H9 (cell line): ENCODE data around the gene PNPLA7. TPM values are rescaled to one million over a fixed set of nuclear protein-coding genes. Genes with fewer than 3 reads are reported as not detected.

Experiments used
- DNase-seq: peaks from one replicate; pipeline ENCODE4 v3.0.0-alpha.2; 2017
- H2AFZ ChIP-seq: one replicate; pipeline ENCODE4 v1.6.1; 2013; ENCODE audit warnings: mild to moderate bottlenecking, low read length, control low read depth, moderate library complexity
- H2AK5ac ChIP-seq: 2 replicates; pipeline ENCODE4 v1.6.1; 2013; ENCODE audit warnings: low read length, control low read depth, mixed read lengths; ENCODE audit not compliant: insufficient read length
- H2BK120ac ChIP-seq: one replicate; pipeline ENCODE4 v1.6.1; 2013; ENCODE audit warnings: low read depth, mild to moderate bottlenecking, low read length, control low read depth, inconsistent platforms; ENCODE audit not compliant: poor library complexity, severe bottlenecking
- H2BK12ac ChIP-seq: 2 replicates; pipeline ENCODE4 v1.6.1; 2013; ENCODE audit warnings: low read length, control low read depth, mixed read lengths, low read depth; ENCODE audit not compliant: insufficient read length
- H2BK15ac ChIP-seq: 2 replicates; pipeline ENCODE4 v1.6.1; 2013; ENCODE audit warnings: low read depth, low read length, control low read depth
- H2BK20ac ChIP-seq: one replicate; pipeline ENCODE4 v1.6.1; 2013; ENCODE audit warnings: low read depth, mild to moderate bottlenecking, low read length, control low read depth, inconsistent platforms; ENCODE audit not compliant: poor library complexity, severe bottlenecking
- H2BK5ac ChIP-seq: 2 replicates; pipeline ENCODE4 v1.6.1; 2013; ENCODE audit warnings: low read length, control low read depth, mixed read lengths; ENCODE audit not compliant: insufficient read length
- H3K14ac ChIP-seq: 2 replicates; pipeline ENCODE4 v1.6.1; 2013; ENCODE audit warnings: low read length, control low read depth; ENCODE audit not compliant: insufficient read depth
- H3K18ac ChIP-seq: 2 replicates; pipeline ENCODE4 v1.6.1; 2013; ENCODE audit warnings: low read depth, mild to moderate bottlenecking, mixed read lengths, low read length, control low read depth; ENCODE audit not compliant: insufficient read length
- H3K23ac ChIP-seq: 2 replicates; pipeline ENCODE4 v1.6.1; 2013; ENCODE audit warnings: low read length, control low read depth, mixed read lengths, low read depth; ENCODE audit not compliant: insufficient read length
- H3K23me2 ChIP-seq: 2 replicates; pipeline ENCODE4 v1.6.1; 2013; ENCODE audit warnings: low read depth, mild to moderate bottlenecking, mixed read lengths, low read length, control low read depth; ENCODE audit not compliant: insufficient read length, poor library complexity, severe bottlenecking
- H3K27ac ChIP-seq: 2 replicates; pipeline ENCODE4 v1.5.1; 2013; ENCODE audit warnings: low read length, control low read depth, mixed read lengths, low read depth; ENCODE audit not compliant: insufficient read length
- H3K27me3 ChIP-seq: 2 replicates; pipeline ENCODE4 v1.6.1; 2013; ENCODE audit warnings: low read length, control low read depth, inconsistent platforms; ENCODE audit not compliant: insufficient read depth
- H3K4ac ChIP-seq: 2 replicates; pipeline ENCODE4 v1.6.1; 2013; ENCODE audit warnings: low read depth, mild to moderate bottlenecking, control low read depth, inconsistent platforms, low read length, moderate library complexity
- H3K4me1 ChIP-seq: 2 replicates; pipeline ENCODE4 v1.6.1; 2013; ENCODE audit warnings: low read length, control low read depth, inconsistent platforms; ENCODE audit not compliant: insufficient read depth
- H3K4me2 ChIP-seq: 2 replicates; pipeline ENCODE4 v1.6.1; 2013; ENCODE audit warnings: low read length, control low read depth, mixed read lengths; ENCODE audit not compliant: insufficient read length, insufficient read depth
- H3K56ac ChIP-seq: 2 replicates; pipeline ENCODE4 v1.6.1; 2013; ENCODE audit warnings: low read depth, mild to moderate bottlenecking, mixed read lengths, low read length, control low read depth; ENCODE audit not compliant: insufficient read length
- H3K79me1 ChIP-seq: 2 replicates; pipeline ENCODE4 v1.6.1; 2013; ENCODE audit warnings: low read depth, mild to moderate bottlenecking, moderate library complexity, low read length, control low read depth, inconsistent platforms; ENCODE audit not compliant: insufficient read depth, poor library complexity, severe bottlenecking
- H3K79me2 ChIP-seq: 2 replicates; pipeline ENCODE4 v1.6.1; 2013; ENCODE audit warnings: low read length, control low read depth, inconsistent platforms; ENCODE audit not compliant: insufficient read depth
- H3K9ac ChIP-seq: 2 replicates; pipeline ENCODE4 v1.6.1; 2013; ENCODE audit warnings: low read length, control low read depth, mixed read lengths; ENCODE audit not compliant: insufficient read length; ENCODE audit errors: extremely low read depth
- H3K9me3 ChIP-seq: one replicate; pipeline ENCODE4 v1.6.1; 2013; ENCODE audit warnings: low read depth, low read length, inconsistent platforms; ENCODE audit not compliant: control insufficient read depth
- H3T11ph ChIP-seq: one replicate; pipeline ENCODE4 v1.6.1; 2013; ENCODE audit warnings: mild to moderate bottlenecking, low read length, control low read depth, inconsistent platforms
- H4K20me1 ChIP-seq: one replicate; pipeline ENCODE4 v1.6.1; 2013; ENCODE audit not compliant: control insufficient read depth, insufficient read length, insufficient read depth
- H4K5ac ChIP-seq: 2 replicates; pipeline ENCODE4 v1.6.1; 2013; ENCODE audit warnings: low read depth, mild to moderate bottlenecking, mixed read lengths, low read length, control low read depth; ENCODE audit not compliant: insufficient read length
- H4K8ac ChIP-seq: replicated peaks from 2 replicates; pipeline ENCODE4 v1.6.1; 2013; ENCODE audit warnings: low read length, control low read depth, mixed read lengths, low read depth; ENCODE audit not compliant: insufficient read length
- H4K91ac ChIP-seq: 2 replicates; pipeline ENCODE4 v1.6.1; 2013; ENCODE audit warnings: low read depth, mild to moderate bottlenecking, moderate library complexity, mixed read lengths, low read length, control low read depth; ENCODE audit not compliant: insufficient read length
- H3K27ac Mint-ChIP-seq, 3 experiments: 2 replicates in 2 of 3; 3 replicates in 1 of 3; pipeline ENCODE4 v1.8.0; 2020 to 2021; ENCODE audit warnings: mixed read lengths in 3 of 3, mild to moderate bottlenecking in 1 of 3, moderate library complexity in 1 of 3
- H3K27me3 Mint-ChIP-seq: 2 replicates; pipeline ENCODE4 v1.8.0; 2021; ENCODE audit warnings: low read depth, mild to moderate bottlenecking, moderate library complexity, mixed read lengths
- H3K36me3 Mint-ChIP-seq, 3 experiments: 2 replicates in 2 of 3; 3 replicates in 1 of 3; pipeline ENCODE4 v1.8.0; 2020 to 2021; ENCODE audit warnings: low read depth in 3 of 3, mixed read lengths in 3 of 3; ENCODE audit not compliant: insufficient read depth in 1 of 3
- H3K4me1 Mint-ChIP-seq, 2 experiments: 2 replicates each; pipeline ENCODE4 v1.8.0; 2020; ENCODE audit warnings: mixed read lengths in 2 of 2
- H3K4me3 Mint-ChIP-seq, 2 experiments: 2 replicates in 1 of 2; 3 replicates in 1 of 2; pipeline ENCODE4 v1.8.0; 2020 to 2021; ENCODE audit warnings: mild to moderate bottlenecking in 2 of 2, mixed read lengths in 2 of 2, moderate library complexity in 1 of 2
- H3K9me3 Mint-ChIP-seq, 2 experiments: 2 replicates in 1 of 2; 3 replicates in 1 of 2; pipeline ENCODE4 v1.8.0; 2020; ENCODE audit warnings: mild to moderate bottlenecking in 2 of 2, mixed read lengths in 2 of 2, moderate library complexity in 1 of 2
- CTCF ChIP-seq: fragments of 200-600 bp; sonication (generic); conservative IDR thresholded peaks from 3 replicates; pipeline ENCODE4 v1.8.0; 2021; ENCODE audit warnings: antibody characterized with exemption, mild to moderate bottlenecking
- WGBS: extraction: QIAGEN DNeasy Blood & Tissue Kit; methylation state at CpG from one replicate; pipeline ENCODE4 v1.1.7; 2013; ENCODE audit warnings: missing lambda C conversion rate, low lambda C conversion rate, mixed read lengths; ENCODE audit not compliant: insufficient read length; ENCODE audit errors: extremely low coverage; 5-methylcytosine and 5-hydroxymethylcytosine counted together
- total RNA-seq: library from RNA; stranded (reverse); gene quantifications from 2 replicates; pipeline ENCODE4 v1.2.1, GENCODE V29; 2021

PNPLA7 gene
- total RNA-seq, 1 experiment from 2014 or later = 1.8 TPM

GRCh38 chr9:137590123-137590468 is 39.9 kb upstream of the PNPLA7 start:
- 0 out of 5 replicates have a peak overlapping the region, but pooled peaks of 1 of the 2 experiments have one; percentile 31 for H3K4me3 Mint-ChIP-seq
- Histone ChIP-seq H3K79me2 (peaks cover 4% of the 10 kb centered on the region; the same call in 1 of the 2 replicates), H3K23me2 (peaks cover 9% of the 10 kb centered on the region), H4K91ac (no peak overlapping the region), H3K4ac (no peak overlapping the region), H3K23ac (no peak overlapping the region), H4K5ac (no peak overlapping the region), H2BK15ac (no peak overlapping the region), H2AK5ac (no peak overlapping the region), H3K9ac (no peak overlapping the region), H3K27ac (no peak overlapping the region), H2BK120ac (no peak overlapping the region), H3K4me1 (peaks cover 4% of the 10 kb centered on the region; the same call in 1 of the 2 replicates), H3K4me2 (peak overlapping the region; percentile 95), H2BK12ac (no peak overlapping the region), H4K8ac (no peak overlapping the region), H3K14ac (no peak overlapping the region), H3K27me3 (no peaks in the 10 kb centered on the region), H3K79me1 (peaks cover 6% of the 10 kb centered on the region), H3K56ac (no peak overlapping the region), H3T11ph (no peak overlapping the region), H2BK5ac (no peak overlapping the region), H3K9me3 (no peaks in the 10 kb centered on the region), H4K20me1 (no peaks in the 10 kb centered on the region), H2AFZ (no peak overlapping the region), H2BK20ac (no peak overlapping the region), H3K18ac (no peak overlapping the region)
- no peak for DNase-seq
- peaks cover 12% of the 10 kb centered on the region for H3K27me3 Mint-ChIP-seq
- H3K36me3 Mint-ChIP-seq = peaks cover 22 to 44% (median 37%) of the 10 kb centered on the region in 3 experiments; a peak in 6 of 7 replicates
- H3K9me3 Mint-ChIP-seq = no peaks in the 10 kb centered on the region; a peak in 1 of 5 replicates
- no peak overlapping the region for H3K27ac Mint-ChIP-seq
- TF ChIP-seq CTCF = no peak
- no CpG with 5 or more reads among the region's 61 CpGs for WGBS
- H3K4me1 Mint-ChIP-seq = peaks cover 5 to 14% of the 10 kb centered on the region in 2 experiments; a peak in 3 of 4 replicates
